Naive B cell (primary cell): Measurements from ENCODE around the gene SPAG4. TPM values are rescaled to one million over a fixed set of nuclear protein-coding genes. Genes with fewer than 3 reads are reported as not detected.

ENCODE experiments used
- ATAC-seq, 2 donors: fragments of 150-1000 bp; cut with Tn5 transposase; 2 replicates each; pipeline ENCODE4 v1.10.0; 2021; ENCODE audit warnings: low read depth in 2 of 2, mild to moderate bottlenecking in 2 of 2, moderate library complexity in 2 of 2
- DNase-seq: peaks from one replicate; pipeline ENCODE4 v3.0.0; 2022
- H3K27ac Mint-ChIP-seq, 6 donors: one replicate each; pipeline ENCODE4 v1.8.0; 2020 to 2022; ENCODE audit warnings: mild to moderate bottlenecking in 6 of 6, mixed read lengths in 6 of 6, moderate library complexity in 5 of 6, inconsistent platforms in 2 of 6
- H3K27me3 Mint-ChIP-seq, 3 donors: one replicate each; pipeline ENCODE4 v1.8.0; 2021 to 2022; ENCODE audit warnings: mixed read lengths in 3 of 3, mild to moderate bottlenecking in 1 of 3
- H3K36me3 Mint-ChIP-seq, 2 donors: one replicate each; pipeline ENCODE4 v1.8.0; 2020 to 2022; ENCODE audit warnings: mixed read lengths in 2 of 2, inconsistent platforms in 1 of 2, mild to moderate bottlenecking in 1 of 2
- H3K4me1 Mint-ChIP-seq, 3 donors: one replicate each; pipeline ENCODE4 v1.8.0; 2020 to 2022; ENCODE audit warnings: mixed read lengths in 3 of 3, inconsistent platforms in 1 of 3, mild to moderate bottlenecking in 1 of 3, moderate library complexity in 1 of 3
- H3K4me3 Mint-ChIP-seq, 8 donors: one replicate each; pipeline ENCODE4 v1.8.0; 2020 to 2022; ENCODE audit warnings: mild to moderate bottlenecking in 8 of 8, mixed read lengths in 8 of 8, moderate library complexity in 8 of 8, inconsistent platforms in 2 of 8
- H3K9me3 Mint-ChIP-seq, 7 donors: one replicate each; pipeline ENCODE4 v1.8.0; 2020 to 2022; ENCODE audit warnings: mixed read lengths in 7 of 7, mild to moderate bottlenecking in 5 of 7, inconsistent platforms in 2 of 7, moderate library complexity in 1 of 7
- polyA plus RNA-seq, 6 donors: library from polyadenylated mRNA; unstranded; fragments of 300-500 nt; fragmentation: Illumina TruSeq; gene quantifications; one replicate each; pipeline ENCODE4 v1.2.3, GENCODE V29; 2021; ENCODE audit warnings: low read depth in 6 of 6

The SPAG4 gene
- polyA plus RNA-seq, 6 donors from 2014 or later: 0.29 to 1.5 (median 0.89) TPM

GRCh38 chr20:35619196-35620095 is 3.8 kb downstream of the SPAG4 start:
- Mint-ChIP-seq H3K27ac (peak overlapping the region in 5 of 6 donors; percentile 59 to 99 (median 84)), H3K4me3 (peak overlapping the region; percentile 85 to 96 (median 90)), H3K4me1 (peaks cover 36 to 47% (median 45%) of the 10 kb centered on the region in 3 donors), H3K27me3 (peaks cover 0 to 4% (median 4%) of the 10 kb centered on the region in 3 donors), H3K9me3 (no peaks in the 10 kb centered on the region), H3K36me3 (no peaks in the 10 kb centered on the region)
- ATAC-seq: peak; percentile 34 to 35
- peak; percentile 75 for DNase-seq

- no peaks in the 10 kb centered on the region for H3K9me3 Mint-ChIP-seq
- H3K4me3 Mint-ChIP-seq: peak overlapping the region in 3 of 8 donors; percentile 10 to 71 (median 49)
- DNase-seq: no peak
- H3K27ac Mint-ChIP-seq: peak overlapping the region in 4 of 6 donors; percentile 6 to 70 (median 28)
- peaks cover 29 to 39% (median 38%) of the 10 kb centered on the region in 3 donors for H3K4me1 Mint-ChIP-seq
- H3K36me3 Mint-ChIP-seq: peaks cover 7 to 8% of the 10 kb centered on the region in 2 donors
- peaks cover 0 to 4% (median 0%) of the 10 kb centered on the region in 3 donors for H3K27me3 Mint-ChIP-seq
- no peak for ATAC-seq
Observed at GRCh38 chr20:35620818-35621559, 5.4 kb downstream of the SPAG4 start.

- peaks cover 8 to 11% of the 10 kb centered on the region in 2 donors for H3K36me3 Mint-ChIP-seq
- peaks cover 0 to 4% (median 0%) of the 10 kb centered on the region in 3 donors for H3K27me3 Mint-ChIP-seq
- ATAC-seq: no peak
- DNase-seq: no peak
- peak overlapping the region in 1 of 8 donors; percentile 49 for H3K4me3 Mint-ChIP-seq
- H3K4me1 Mint-ChIP-seq: peaks cover 25 to 35% (median 35%) of the 10 kb centered on the region in 3 donors
- no peaks in the 10 kb centered on the region for H3K9me3 Mint-ChIP-seq
- peak overlapping the region in 2 of 6 donors; percentile 6 to 49 for H3K27ac Mint-ChIP-seq
Observed at GRCh38 chr20:35621560-35621946, 5.9 kb downstream of the SPAG4 start.

GRCh38 chr20:35625584-35626385 is 10.2 kb downstream of the SPAG4 start:
- ATAC-seq (no peak), DNase-seq (no peak)
- H3K27ac Mint-ChIP-seq: peak overlapping the region in 3 of 6 donors; percentile 47 to 83 (median 69)
- H3K4me1 Mint-ChIP-seq: peaks cover 0 to 5% (median under 1%) of the 10 kb centered on the region in 3 donors
- no peaks in the 10 kb centered on the region for H3K27me3 Mint-ChIP-seq
- H3K4me3 Mint-ChIP-seq: no peak overlapping the region
- H3K9me3 Mint-ChIP-seq: no peaks in the 10 kb centered on the region
- H3K36me3 Mint-ChIP-seq: peaks cover 11 to 18% of the 10 kb centered on the region in 2 donors

GRCh38 chr20:35626386-35627001 is 10.9 kb downstream of the SPAG4 start:
- ATAC-seq (no peak), DNase-seq (no peak)
- no peaks in the 10 kb centered on the region for H3K9me3 Mint-ChIP-seq
- H3K36me3 Mint-ChIP-seq: peaks cover 11 to 18% of the 10 kb centered on the region in 2 donors
- peaks cover 0 to 5% (median 0%) of the 10 kb centered on the region in 3 donors for H3K4me1 Mint-ChIP-seq
- no peak overlapping the region for H3K4me3 Mint-ChIP-seq
- H3K27ac Mint-ChIP-seq: peak overlapping the region in 3 of 6 donors; percentile 62 to 81 (median 72)
- no peaks in the 10 kb centered on the region for H3K27me3 Mint-ChIP-seq

DNA sequence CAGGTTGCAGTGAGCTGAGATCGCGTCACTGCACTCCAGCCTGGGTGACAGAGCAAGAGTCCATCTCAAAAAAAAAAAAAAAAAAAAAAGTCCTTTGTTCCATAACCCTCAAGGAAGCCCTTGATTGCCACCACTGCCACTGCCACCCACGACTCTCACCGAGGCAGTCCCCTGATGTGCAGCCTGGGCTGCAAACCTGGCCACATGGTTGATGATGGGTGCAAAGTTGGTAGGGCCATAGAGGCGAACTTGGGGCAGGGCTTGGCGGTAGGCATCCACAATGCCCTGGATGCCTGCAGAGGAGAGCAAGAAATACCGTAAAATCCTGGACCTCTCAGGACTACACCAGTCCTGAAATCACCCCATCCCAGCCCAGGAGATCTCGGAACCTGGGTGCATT is 11.5 kb downstream of the SPAG4 start:
- Mint-ChIP-seq H3K4me3 (no peak overlapping the region), H3K27ac (no peak overlapping the region), H3K9me3 (no peaks in the 10 kb centered on the region), H3K27me3 (no peaks in the 10 kb centered on the region), H3K4me1 (peaks cover 1 to 7% (median 3%) of the 10 kb centered on the region in 3 donors), H3K36me3 (peaks cover 11 to 18% of the 10 kb centered on the region in 2 donors)
- ATAC-seq (no peak), DNase-seq (no peak)

DNA sequence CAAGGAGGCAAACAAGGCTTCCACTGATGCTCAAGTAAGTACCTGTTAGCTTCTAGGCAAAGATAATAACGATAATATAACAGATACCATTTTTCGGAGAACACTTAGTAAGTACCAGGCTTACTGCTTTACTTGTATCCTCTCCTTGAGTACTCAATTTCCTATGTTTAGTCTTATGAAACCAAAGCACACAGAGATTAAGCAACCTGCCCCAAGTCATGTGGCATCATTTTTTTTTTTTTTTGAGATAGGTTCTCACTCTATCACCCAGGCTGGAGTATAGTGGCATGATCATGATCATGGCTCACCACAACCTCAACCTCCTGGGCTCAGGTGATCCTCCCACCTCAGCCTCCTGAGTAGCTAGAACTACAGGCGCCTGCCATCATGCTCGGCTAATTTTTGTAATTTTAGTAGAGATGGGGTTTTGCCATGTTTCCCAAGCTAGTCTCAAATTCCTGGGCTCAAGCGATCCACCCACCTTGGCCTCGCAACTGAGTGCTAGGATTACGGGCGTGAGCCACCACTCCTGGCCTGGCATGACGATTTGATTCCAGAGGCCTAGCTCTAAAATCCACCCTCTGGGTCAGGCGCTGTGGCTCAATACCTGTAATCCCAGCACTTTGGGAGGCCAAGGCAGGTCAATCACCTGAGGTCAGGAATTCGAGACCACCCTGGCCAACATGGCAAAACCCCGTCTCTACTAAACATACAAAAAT is 14.0 kb downstream of the SPAG4 start:
- Mint-ChIP-seq H3K27ac (peak overlapping the region in 1 of 6 donors; percentile 31), H3K27me3 (no peaks in the 10 kb centered on the region), H3K4me1 (peaks cover 10 to 22% (median 10%) of the 10 kb centered on the region in 3 donors), H3K4me3 (no peak overlapping the region), H3K9me3 (no peaks in the 10 kb centered on the region), H3K36me3 (peaks cover 11 to 18% of the 10 kb centered on the region in 2 donors)
- no peak for DNase-seq
- ATAC-seq: no peak

DNA sequence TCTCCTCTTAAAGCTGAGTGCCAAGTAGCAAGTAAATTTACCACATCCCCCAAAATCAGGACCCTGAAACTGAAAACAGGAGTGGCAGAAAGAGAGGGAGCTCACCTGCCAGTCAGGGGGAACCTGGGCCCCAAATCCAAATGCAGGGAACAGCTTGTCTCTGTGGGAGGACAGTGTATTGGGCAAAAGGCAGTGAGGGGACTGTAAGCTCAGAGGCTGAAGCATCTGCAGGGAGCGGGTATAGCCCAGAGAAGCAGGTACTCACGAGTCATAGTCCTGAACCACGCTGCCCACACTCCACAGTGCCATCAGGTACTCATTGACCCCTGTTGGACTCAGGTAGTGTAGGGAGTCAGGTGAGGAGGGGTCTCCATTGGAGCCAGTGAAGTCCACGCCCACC is 15.0 kb downstream of the SPAG4 start:
- DNase-seq: no peak
- no peaks in the 10 kb centered on the region for H3K9me3 Mint-ChIP-seq
- peaks cover 13 to 26% (median 19%) of the 10 kb centered on the region in 3 donors for H3K4me1 Mint-ChIP-seq
- H3K27me3 Mint-ChIP-seq: no peaks in the 10 kb centered on the region
- H3K27ac Mint-ChIP-seq: peak overlapping the region in 1 of 6 donors; percentile 36
- ATAC-seq: no peak
- no peak overlapping the region for H3K4me3 Mint-ChIP-seq
- H3K36me3 Mint-ChIP-seq: peaks cover 6 to 14% of the 10 kb centered on the region in 2 donors

DNA sequence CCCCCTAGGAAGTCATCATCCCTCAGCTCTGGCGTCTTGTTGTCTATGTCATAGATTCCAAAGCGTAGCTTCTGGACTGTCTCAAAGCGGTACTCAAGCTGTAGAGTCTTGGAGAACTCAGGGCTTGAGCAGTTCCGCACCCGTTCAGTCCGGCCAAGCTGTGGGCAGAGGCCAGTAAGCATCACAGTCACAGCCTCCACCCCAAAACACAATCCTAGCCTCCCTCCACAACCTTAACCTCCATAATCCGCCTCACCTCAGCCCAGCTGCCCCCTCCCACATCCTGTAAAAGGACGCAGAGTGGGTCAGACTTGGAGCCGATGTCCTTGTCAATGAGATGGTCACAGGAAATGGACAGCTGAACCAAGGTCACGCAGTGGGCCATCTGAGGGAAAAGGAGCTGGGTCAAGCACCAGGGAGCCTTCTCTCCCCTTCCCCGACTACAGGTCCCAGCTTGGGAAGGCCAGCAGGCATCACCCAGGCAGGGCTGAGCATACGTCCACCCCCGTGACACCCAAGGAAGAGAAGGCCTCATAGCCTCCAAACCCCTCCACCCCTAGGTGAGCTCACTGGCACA is 17.0 kb downstream of the SPAG4 start:
- no peaks in the 10 kb centered on the region for H3K9me3 Mint-ChIP-seq
- no peak overlapping the region for H3K4me3 Mint-ChIP-seq
- DNase-seq: no peak
- H3K27me3 Mint-ChIP-seq: no peaks in the 10 kb centered on the region
- H3K4me1 Mint-ChIP-seq: peaks cover 27 to 38% (median 32%) of the 10 kb centered on the region in 3 donors
- peaks cover 0 to 10% of the 10 kb centered on the region in 2 donors for H3K36me3 Mint-ChIP-seq
- no peak for ATAC-seq
- H3K27ac Mint-ChIP-seq: peak overlapping the region in 2 of 6 donors; percentile 34 to 36

DNA sequence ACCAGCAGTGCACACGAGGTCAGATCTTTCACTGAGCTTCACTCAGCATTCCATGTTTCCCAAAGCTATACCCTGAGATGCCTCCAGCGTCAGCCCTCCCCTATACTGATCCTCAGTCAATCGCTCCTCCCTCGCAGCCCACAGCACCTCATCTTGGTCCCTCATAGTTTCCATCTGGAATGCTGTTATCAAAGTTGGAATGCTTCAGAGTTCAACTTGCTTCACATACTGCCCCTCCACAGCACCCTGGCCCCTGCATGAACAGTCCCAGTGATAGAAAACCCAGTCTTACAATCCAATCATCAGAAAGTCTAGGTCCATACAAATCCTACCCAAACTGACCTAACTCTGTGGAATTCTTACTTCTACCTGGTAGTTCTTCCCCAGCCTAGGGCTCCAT is 20.0 kb downstream of the SPAG4 start:
- no peak for ATAC-seq
- peak overlapping the region in 1 of 8 donors; percentile 28 for H3K4me3 Mint-ChIP-seq
- H3K36me3 Mint-ChIP-seq: no peaks in the 10 kb centered on the region
- no peaks in the 10 kb centered on the region for H3K9me3 Mint-ChIP-seq
- no peaks in the 10 kb centered on the region for H3K27me3 Mint-ChIP-seq
- no peak for DNase-seq
- peaks cover 39 to 57% (median 48%) of the 10 kb centered on the region in 3 donors for H3K4me1 Mint-ChIP-seq
- H3K27ac Mint-ChIP-seq: peak overlapping the region in 4 of 6 donors; percentile 4 to 52 (median 46)

DNA sequence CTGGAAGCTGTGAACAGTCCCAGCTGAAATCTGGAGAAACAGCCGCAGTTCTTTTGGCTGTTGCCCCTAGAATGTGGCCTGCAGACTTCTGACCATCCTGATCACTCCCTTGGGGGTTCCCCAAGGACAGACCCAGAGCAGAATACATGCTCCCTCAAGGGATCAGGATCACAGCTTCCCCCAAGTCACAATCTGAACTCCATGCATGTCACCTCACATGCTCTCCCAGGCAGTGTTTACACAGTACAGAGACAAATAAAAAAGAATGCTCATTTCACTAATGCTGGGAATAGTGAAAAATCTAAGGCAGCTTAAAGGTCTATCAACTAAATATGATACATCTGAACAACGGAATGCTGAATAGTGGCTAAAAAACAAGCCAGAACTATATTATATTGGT is 20.5 kb downstream of the SPAG4 start:
- peaks cover 42 to 62% (median 52%) of the 10 kb centered on the region in 3 donors for H3K4me1 Mint-ChIP-seq
- H3K36me3 Mint-ChIP-seq: no peaks in the 10 kb centered on the region
- peak overlapping the region in 2 of 6 donors; percentile 4 to 11 for H3K27ac Mint-ChIP-seq
- H3K4me3 Mint-ChIP-seq: no peak overlapping the region
- H3K27me3 Mint-ChIP-seq: no peaks in the 10 kb centered on the region
- ATAC-seq (no peak), DNase-seq (no peak)
- no peaks in the 10 kb centered on the region for H3K9me3 Mint-ChIP-seq

GRCh38 chr20:35637276-35637675 is 21.6 kb downstream of the SPAG4 start:
- ATAC-seq (no peak), DNase-seq (no peak)
- H3K4me3 Mint-ChIP-seq: no peak overlapping the region
- H3K36me3 Mint-ChIP-seq: no peaks in the 10 kb centered on the region
- H3K9me3 Mint-ChIP-seq: no peaks in the 10 kb centered on the region
- H3K27ac Mint-ChIP-seq: peak overlapping the region in 3 of 6 donors; percentile 1 to 56 (median 21)
- no peaks in the 10 kb centered on the region for H3K27me3 Mint-ChIP-seq
- H3K4me1 Mint-ChIP-seq: peaks cover 47 to 68% (median 56%) of the 10 kb centered on the region in 3 donors
